Measurements from ENCODE around the gene WDR75.
"Not testable (repeated sequence)": the region's sequence is repeated elsewhere in the genome, so short reads cannot be mapped to it uniquely, and the experiment has no call there.

Gene WDR75

GRCh38 chr2:189440947-189441708 is at the start of gene WDR75:
Gene WDR75 (plus strand): TSS chr2:189441474. CDS start chr2:189441493, 19 bp downstream.
- peak; percentile 98 for DNase-seq

GRCh38 chr2:189393440-189394111 is 47.7 kb upstream of the WDR75 start:
- DNase-seq, result no peak

GRCh38 chr2:189394525-189394924 is 46.7 kb upstream of the WDR75 start:
- no peak for DNase-seq

GRCh38 chr2:189402932-189403331 is 38.3 kb upstream of the WDR75 start:
- no peak for DNase-seq

- no peak for DNase-seq
Measured at GRCh38 chr2:189406586-189407233, 34.6 kb upstream of the WDR75 start.

GRCh38 chr2:189407281-189408209 is 33.7 kb upstream of the WDR75 start:
- DNase-seq, result peak; percentile 34

- no peak for DNase-seq
Measured at GRCh38 chr2:189408294-189408693, 33.0 kb upstream of the WDR75 start.

- no peak for DNase-seq
Measured at GRCh38 chr2:189409131-189409530, 32.1 kb upstream of the WDR75 start.

DNA sequence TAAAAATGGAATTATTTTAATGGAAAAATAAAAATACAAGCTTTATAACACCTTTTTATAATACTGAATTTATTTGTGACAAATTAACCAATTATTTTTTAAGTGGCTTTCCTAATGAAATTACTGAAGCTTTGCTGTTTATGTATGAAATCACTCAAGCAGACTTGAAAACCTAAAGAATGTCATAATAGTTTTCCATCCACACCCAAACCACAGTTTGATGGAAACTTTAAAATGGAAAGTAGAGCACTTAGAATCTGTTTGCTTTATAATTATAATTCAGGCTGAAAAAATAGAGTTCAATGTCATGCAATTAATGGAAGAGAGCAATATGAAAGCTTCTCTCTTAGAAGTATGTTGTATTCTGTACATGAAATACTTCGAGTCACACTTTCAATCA is 31.6 kb upstream of the WDR75 start:
- no peak for DNase-seq

DNA sequence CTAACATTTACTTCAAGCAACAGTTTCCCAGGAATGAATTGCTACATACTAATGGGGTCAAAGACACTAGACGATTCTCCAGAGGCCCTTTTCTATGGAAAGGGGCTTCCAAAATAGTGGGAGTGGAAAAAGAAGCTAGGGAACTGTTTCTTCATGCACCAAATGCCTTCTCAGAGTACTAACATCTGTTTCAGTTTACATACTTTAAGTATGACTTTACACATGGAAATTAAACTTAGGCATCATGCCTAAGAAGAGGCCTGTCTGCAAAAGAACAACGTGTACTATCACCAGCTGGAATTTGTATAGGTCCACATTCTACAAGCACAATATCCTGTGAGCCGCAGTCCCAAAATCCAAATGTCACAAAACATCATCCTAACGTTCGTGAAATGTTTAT is 29.4 kb upstream of the WDR75 start:
- DNase-seq, result no peak

GRCh38 chr2:189412330-189412953 is 28.8 kb upstream of the WDR75 start:
- peak; percentile 65 for DNase-seq

- no peak for DNase-seq
Measured at GRCh38 chr2:189413249-189413648, 28.0 kb upstream of the WDR75 start.

DNA sequence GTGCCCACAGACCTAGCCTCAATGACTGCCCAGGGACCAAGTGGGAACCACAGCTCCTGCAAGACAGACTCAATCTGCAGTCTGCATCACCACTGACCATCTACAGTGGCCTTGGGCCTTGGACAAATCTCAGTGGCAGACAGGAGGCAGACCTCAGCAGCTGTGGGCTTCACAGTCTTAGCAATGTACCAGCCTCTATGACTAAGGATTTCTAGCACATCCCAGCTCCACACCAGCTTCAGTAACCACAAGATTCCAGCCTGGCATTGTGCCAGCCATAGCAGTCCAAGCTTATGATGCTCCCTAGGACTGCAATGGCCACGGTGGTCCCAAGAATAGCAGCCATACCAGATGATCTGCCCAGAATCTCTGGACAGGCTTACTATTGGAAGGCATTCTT is 19.6 kb upstream of the WDR75 start:
- DNase-seq, result no peak

- DNase-seq, result peak; percentile 63
Measured at GRCh38 chr2:189424961-189425360, 16.3 kb upstream of the WDR75 start.

GRCh38 chr2:189425676-189426075 is 15.6 kb upstream of the WDR75 start:
- no peak for DNase-seq

- DNase-seq, result no peak
Measured at GRCh38 chr2:189426886-189427285, 14.4 kb upstream of the WDR75 start.

DNA sequence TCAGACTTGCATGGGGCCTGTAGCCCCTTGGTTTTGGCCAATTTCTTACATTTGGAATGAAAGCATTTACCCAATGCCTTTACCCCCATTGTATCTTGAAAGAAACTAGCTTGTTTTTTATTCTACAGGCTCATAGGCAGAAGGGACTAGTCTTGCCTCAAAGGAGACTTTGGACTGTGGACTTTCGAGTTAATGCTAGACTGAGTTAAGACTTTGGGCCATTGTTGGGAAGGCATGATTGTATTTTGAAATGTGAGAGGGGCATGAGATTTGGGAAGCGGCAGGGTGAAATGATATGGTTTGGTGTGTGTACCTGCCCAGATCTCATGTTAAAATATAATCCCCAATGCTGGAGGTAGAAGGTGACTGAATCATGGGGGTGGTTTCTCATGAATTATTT is 13.4 kb upstream of the WDR75 start:
- no peak for DNase-seq

GRCh38 chr2:189430448-189430847 is 10.8 kb upstream of the WDR75 start:
- DNase-seq, result not testable (repeated sequence)

GRCh38 chr2:189435803-189436202 is 5.5 kb upstream of the WDR75 start:
- DNase-seq, result not testable (repeated sequence)

- no peak for DNase-seq
Measured at GRCh38 chr2:189437926-189438325, 3.3 kb upstream of the WDR75 start.

DNA sequence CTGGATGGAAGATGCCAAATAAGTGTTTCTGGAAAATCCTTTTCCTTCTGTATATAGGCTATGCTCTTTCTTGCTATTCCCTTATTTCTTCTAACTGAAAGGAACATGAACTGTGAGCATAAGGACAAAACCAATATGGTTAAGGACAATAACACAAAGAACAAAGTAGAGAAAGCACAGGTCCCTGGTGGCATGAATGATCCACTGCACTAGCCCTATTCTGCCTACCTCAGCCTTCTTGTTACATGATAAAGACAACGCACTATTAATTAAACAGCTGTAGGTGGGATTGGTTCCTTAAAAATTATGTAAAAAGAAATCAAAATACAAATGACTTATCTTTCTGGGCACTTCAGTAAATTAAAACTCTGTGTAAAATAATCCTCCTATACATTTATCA is 1.9 kb upstream of the WDR75 start:
- peak; percentile 25 for DNase-seq

DNA sequence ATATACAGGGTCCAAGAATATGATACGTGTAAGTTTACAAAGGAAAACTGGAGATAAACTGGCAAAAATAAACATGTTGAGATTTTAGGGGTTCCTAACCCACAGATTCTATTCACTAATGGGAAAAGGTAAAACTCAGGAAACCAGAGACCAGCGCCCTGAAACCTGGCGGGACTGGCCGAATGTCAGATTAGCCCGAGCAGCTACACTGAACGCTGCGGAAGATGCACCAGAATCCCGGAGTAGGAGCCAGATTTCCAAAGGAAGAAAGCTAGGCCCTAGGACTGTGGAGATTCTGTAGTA is 679 bp upstream of the WDR75 start:
- DNase-seq, result no peak

DNA sequence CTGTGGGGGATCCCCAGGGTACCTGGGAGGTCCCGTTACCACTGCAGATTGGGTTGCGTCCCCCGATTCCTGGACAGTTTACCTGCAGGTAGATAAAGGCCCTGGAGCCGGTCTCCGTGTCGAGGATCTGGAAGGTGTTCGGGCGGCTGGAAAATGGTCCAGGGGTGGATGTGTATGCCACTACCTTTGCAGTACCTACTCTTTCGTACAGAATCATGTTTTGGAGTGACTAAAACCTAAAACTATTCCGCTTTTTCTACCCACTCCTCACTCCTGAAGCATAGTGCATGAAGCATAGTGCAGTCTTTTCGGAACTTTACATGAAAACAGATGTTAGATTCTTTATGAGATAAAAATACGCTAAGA is 418 bp downstream of the WDR75 start:
- no peak for DNase-seq

Data from OCI-M1 (cell line).